Measurements from ENCODE around the gene TM7SF2.
A peak's percentile ranks its signal among the peaks of the same experiment; 100 is the strongest.

GRCh38 chr11:65111744-65112545 lies at the start of gene TM7SF2:
- TF ChIP-seq POLR2A (IDR thresholded peaks at IDR 0.05) (peak in 2 of 4 donors; percentile 63 to 94), EP300 (IDR thresholded peaks at IDR 0.05) (no peak), CTCF (IDR thresholded peaks at IDR 0.05) (no peak)

Data from upper lobe of left lung (tissue), 4 donors.